Keratinocyte (primary cell): ENCODE measurements around the gene FBXL13.

Experiments used
- CTCF ChIP-seq, 3 experiments: IDR thresholded peaks in 1 of 3; conservative IDR thresholded peaks in 1 of 3; optimal IDR thresholded peaks in 1 of 3; 2 replicates in 2 of 3; 3 replicates in 1 of 3; pipeline versions ENCODE3 to v1.5.1; 2011; ENCODE audit warnings: low read length in 3 of 3, mild to moderate bottlenecking in 3 of 3, moderate library complexity in 2 of 3, control low read depth in 1 of 3, inconsistent platforms in 1 of 3; ENCODE audit not compliant: insufficient read depth in 2 of 3; ENCODE audit errors: extremely low read depth in 1 of 3
- EZH2 ChIP-seq: IDR thresholded peaks from one replicate; pipeline ENCODE4 v1.6.1; 2012; ENCODE audit warnings: inconsistent platforms, mild to moderate bottlenecking, low read length, moderate library complexity

- no peak for TF ChIP-seq CTCF (optimal IDR thresholded peaks at IDR 0.05 in 1 of 3, IDR thresholded peaks at IDR 0.05 in 1 of 3, conservative IDR thresholded peaks at IDR 0.05 in 1 of 3; ENCODE audit: extremely low read depth in 1 of 3, insufficient read depth in 2 of 3, low read length in 3 of 3)
- no peak for TF ChIP-seq EZH2
These were observed 209.6 kb downstream of the FBXL13 start for GRCh38 chr7:102864958-102865357.
